ENCODE measurements around the gene ZXDC.

Gene ZXDC

GRCh38 chr3:126394179-126394976, 81.3 kb downstream of the ZXDC start, which contains the start of gene CFAP100:
Gene CFAP100, plus strand, starts transcription at chr3:126394909. Its CDS starts 1,092 bp downstream, at chr3:126396001.
- DNase-seq (ENCODE audit: low spot score) = peak; percentile 12

- DNase-seq (ENCODE audit: low spot score) = no peak
These were observed 82.1 kb downstream of the ZXDC start for GRCh38 chr3:126393563-126393962.

- DNase-seq (ENCODE audit: low spot score) = no peak
These were observed 83.4 kb downstream of the ZXDC start for GRCh38 chr3:126392246-126392645.

GRCh38 chr3:126391631-126392030, 84.1 kb downstream of the ZXDC start:
- DNase-seq (ENCODE audit: low spot score) = no peak

GRCh38 chr3:126390751-126391150, 84.9 kb downstream of the ZXDC start:
- DNase-seq (ENCODE audit: low spot score) = no peak

- DNase-seq (ENCODE audit: low spot score) = no peak
These were observed 85.5 kb downstream of the ZXDC start for GRCh38 chr3:126390201-126390600.

GRCh38 chr3:126389794-126390146, 85.9 kb downstream of the ZXDC start:
- DNase-seq (ENCODE audit: low spot score) = no peak

- DNase-seq (ENCODE audit: low spot score) = peak; percentile 82
These were observed 86.4 kb downstream of the ZXDC start for GRCh38 chr3:126389112-126389793.

Measured in cerebellar cortex (tissue), 1 donor.